GM18508 (cell line): ENCODE measurements around the gene DGKQ.

Experiments
- ATAC-seq: cut with Tn5 transposase; IDR thresholded peaks from one replicate; pipeline ENCODE4 v1.9.1; 2021; ENCODE audit warnings: moderate number of reproducible peaks; ENCODE audit not compliant: insufficient read depth, unreplicated experiment

Gene DGKQ

DNA sequence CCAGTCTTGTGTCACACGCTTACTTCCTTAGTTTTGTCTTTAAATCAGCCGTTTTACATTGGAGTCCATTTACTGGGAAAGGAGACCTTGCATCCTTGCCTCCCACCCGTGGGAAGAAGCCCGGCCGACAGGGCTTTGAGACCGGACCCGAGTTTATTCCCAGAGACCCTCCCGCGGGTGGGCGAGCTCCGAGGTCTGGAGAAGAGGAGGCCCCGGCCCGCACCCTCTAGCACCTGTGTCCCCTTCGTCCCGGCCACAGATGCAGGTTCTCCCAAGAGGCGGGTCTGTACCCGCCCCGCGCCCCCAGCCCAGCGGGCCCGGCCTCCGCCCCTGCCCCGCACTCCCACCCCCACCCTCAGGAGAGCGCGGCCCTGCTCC, 23.6 kb upstream of the DGKQ start:
- no peak for ATAC-seq

DNA sequence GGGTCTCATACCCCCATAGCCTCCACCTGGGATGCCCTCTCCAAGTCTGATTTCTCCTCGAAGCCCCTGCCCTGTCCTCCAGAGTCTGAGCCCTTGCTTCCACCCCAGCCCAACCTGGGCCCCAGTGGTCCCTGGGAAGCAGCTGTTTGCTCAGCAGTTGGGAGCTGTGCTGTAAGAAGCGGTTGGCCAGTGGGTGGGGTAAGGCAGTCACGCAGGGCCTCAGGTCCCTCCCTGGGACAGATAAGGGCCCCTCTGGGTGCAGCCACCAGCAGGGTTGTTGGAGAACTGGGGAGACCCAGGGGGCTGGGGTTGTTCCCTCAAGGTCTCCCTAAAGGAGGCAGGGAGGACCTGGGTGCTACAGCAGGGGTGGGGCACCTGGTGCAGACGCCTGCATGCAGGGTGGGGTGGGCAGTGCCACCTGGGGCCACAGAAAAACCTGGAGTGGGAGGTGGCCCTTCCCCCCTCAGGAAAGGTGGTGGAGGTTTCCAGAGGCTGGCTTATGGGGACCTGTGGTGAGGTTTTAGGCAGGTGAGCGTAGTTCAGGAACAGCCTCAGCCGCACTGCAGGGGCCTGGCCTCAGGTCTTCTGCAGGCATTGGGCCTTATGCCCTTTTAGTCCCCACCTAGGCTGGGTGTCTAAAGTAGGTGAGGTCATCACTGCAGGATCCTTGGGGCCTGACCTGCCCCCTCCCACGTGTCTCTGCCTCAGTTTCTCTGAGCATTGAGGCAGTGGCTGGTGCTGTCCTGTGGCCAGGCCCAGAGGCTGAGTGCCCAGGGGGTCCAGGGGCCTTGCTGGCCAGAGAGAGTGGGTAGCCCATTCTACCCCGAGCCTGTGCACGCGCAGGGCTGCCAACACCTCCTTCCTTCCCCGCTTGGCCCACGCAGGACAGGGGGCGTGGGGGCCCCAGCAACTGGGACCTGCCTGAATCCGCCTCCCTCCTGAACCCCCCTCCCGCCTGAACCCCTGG, 22.9 kb upstream of the DGKQ start:
- no peak for ATAC-seq

DNA sequence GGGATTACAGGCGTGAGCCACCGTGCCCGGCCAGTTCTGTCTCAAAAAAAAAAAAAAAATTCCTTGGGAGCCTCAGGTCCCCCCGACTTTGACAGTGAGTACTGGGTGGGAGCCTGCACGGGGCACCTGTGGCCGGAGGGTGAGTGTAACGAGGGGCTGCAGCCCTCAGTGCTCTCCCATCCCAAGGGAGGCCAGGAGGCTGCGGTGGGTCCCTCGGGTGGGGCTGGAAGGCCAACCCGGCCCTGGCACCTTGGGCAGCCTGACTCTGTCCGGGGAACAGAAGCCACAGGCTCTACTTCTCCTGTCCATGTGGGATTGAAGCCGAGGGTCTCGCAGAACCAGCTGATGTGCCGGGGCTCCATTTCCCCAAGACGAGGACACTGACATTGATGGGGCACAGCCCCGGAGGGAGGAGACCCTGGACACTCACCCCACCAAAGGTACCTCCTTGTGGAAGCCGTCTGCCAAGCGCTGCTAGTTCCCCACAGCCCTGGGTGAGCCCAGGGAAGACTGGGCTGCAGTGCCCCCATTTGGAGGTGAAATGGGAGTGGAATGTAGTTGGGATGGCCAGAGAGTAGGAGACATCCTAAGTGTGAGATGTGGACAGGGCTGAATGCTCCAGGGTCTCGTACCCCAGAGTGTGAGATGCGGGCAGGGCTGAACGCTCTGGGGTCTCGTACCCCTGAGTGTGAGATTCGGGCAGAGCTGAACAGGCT, 22.1 kb upstream of the DGKQ start:
- ATAC-seq = no peak

DNA sequence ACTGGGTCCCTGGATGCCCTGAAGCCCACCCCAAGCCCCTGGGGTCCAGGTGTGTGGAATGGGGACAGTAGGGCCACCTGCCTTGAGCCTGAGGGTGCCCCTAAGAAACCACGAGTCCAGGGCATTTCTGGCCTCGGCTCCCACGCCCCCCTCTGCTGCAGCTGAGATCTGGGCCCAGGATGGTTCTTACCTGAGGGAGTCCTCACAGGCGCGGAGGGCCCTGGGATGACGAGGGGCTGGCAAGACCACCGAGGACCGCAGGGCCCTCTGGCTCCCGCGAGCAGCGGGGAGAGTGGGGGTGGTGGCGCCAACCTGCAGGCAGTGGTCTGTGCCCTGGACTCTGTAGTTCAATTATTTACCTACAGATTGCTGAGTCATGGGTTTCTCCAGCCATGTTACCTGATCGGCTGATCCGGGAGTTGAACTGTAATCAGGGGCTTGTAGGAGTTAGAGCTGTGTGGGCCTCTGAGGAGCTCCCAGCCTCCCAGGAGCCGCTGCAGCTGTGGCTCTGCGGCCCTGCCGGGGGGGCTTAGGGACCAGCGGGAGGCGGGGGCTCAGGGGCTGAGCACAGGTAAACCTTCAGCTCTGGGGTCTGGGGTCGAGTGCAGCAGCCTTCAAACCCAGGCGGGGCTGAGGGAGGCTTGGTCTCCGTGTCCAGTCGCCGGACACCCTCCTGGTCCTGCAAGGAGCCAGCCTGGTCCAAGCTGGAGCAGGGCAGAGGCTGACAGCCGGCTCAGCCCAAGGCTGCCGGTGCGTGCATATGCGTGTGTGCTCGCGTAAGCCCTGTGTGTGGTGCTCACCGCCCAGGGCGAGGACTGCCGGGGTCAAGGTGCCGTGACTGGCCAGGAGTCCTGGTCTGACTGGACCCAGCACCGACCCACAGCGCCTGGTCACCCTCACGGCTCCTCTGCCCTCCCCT, 20.0 kb upstream of the DGKQ start, which contains the start of gene SLC26A1:
Gene SLC26A1, minus strand, starts transcription at position 294 of the 919 bp plus-strand sequence. CDS start 1,701 bp downstream, outside the sequence.
- no peak for ATAC-seq

DNA sequence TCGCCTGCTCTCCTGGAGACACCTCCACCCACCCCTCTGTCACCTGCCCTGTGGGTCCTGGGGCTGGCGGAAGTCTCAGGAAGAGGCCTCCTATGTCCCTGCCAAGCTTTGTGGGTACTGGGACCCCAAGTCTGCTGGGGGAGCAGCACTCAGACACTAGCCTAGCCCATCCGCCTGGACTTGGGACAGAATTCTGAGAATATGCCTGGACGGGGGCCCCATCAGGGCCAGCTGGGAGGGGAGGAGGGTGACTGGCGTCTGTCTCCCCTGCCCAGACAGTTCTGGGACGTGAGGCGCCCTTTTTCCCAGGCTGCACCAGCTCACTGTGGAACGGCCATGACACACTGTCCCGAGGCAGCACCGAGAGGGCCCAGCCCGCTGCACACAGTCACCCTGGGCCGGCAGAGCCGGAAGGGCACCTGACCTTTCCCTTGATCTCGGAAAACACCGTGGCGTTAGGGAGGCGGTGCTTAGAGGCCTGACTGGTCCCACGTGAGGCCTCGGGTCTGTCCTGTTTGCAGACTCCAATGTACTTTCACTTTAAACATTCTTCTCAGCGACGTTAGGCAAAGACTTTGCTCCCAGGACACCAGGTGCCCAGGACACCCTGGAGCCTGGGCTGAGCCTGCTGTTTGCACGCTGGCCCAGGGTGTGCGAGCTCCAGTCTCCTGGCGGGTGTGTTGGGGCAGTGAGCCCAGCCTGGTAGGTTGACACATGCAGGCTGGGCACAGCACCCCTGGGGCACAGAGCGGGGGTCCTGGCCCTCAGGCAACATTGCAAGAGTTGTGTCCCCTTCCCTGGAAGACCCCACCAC, 19.1 kb upstream of the DGKQ start:
- ATAC-seq = no peak

DNA sequence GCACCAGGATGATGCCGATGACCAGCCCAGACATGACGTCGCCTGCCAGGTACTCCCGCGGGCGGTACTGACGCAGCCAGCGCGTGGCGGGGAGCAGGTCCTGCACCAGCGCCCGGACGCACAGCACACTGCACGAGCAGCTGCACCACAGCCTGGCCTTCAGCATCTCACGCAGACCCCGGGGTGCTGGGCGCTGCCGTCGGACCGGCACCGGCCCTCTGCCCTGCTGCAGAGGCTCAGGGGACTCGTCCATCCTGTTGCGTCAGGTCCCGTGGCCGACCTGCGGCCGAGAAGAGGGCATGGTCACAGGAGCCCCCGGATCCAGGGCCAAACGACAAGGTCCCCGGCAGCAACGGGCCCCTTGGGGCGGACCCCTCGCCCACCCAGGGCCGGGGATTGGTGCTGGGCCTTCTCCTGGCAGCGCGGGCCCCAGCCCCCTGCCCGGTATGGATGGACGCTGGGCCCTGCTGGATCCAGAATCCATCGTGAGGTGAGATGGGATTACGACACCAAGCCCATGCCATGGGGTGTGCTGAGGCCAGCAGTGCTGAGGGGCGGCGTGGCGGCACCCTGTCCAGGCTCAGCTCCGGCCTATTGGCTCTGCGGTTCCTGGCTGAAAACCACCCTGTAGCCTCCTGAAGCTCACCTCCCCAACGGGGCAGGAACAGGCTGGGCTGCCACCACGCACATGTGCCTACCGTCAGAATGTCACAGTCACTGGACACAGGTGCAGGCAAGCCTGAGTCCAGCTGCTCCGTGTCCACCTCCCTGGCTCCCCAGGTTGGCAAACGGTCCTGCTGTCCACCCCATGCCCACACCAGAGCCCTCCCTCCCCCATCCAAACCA, 18.3 kb upstream of the DGKQ start:
- ATAC-seq = no peak

DNA sequence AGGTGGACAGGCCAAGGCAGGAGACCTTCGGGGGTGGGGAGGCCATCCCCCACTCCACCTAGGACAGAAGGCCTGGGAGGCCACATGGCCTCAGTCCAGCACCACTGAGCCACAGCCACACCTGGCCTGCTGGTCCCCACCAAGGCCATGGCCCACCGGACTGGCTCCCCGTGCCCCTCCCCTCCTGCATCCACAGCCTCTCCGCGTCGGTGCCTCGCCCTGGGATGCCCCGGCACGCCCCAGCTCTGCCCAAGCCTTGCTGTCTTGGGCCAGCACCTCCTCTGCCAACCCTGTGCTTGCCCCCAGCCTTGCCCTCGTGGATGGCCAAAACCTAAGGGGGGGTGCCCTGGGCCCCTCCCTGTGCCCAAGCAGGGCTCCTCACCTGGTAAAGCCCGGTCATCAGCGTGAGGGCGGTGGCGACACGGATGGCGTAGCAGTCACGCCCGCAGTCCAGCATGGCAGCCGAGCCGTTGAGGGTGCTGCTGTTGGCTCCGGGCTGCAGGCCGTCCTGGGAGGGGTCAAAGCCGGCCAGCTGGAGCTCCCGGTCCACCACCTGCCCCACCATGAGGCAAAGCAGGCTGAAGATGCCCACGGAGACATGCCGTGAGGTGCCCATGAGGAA, 17.5 kb upstream of the DGKQ start:
- no peak for ATAC-seq

DNA sequence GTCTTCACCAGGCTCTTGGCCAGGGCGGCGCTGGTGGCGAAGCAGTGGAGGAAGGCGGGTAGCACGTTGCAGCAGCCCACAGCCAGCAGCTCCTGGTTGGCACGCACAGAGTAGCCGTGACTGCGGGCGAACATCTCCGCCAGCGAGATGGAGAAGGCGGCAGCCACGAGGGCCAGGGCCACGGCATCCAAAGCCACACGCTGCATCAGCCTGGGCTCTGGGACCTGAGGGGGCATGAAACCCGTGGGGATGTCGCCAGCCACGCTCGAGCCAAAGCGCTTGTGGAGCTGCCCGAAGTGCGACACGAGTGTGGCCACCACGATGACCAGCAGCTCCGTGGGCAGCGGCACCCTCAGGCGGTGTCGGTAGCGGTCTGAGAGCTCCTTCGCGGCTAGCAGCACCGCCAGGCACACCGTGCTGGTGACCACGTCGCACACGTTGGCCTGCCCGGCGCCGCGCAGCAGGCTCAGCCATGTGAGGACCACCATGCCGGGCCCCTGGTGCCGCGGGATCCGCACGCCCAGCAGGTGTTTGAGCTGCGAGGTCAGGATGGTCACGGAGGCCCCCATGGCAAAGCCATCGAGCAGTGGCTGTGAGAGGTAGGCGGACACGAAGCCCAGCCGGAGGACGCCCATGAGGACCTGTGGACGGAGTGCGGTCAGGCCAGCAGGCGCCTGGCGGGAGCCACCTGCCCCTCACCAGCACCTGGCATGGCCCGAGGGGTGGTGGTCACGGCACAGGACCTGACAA, 16.5 kb upstream of the DGKQ start:
- ATAC-seq = no peak

DNA sequence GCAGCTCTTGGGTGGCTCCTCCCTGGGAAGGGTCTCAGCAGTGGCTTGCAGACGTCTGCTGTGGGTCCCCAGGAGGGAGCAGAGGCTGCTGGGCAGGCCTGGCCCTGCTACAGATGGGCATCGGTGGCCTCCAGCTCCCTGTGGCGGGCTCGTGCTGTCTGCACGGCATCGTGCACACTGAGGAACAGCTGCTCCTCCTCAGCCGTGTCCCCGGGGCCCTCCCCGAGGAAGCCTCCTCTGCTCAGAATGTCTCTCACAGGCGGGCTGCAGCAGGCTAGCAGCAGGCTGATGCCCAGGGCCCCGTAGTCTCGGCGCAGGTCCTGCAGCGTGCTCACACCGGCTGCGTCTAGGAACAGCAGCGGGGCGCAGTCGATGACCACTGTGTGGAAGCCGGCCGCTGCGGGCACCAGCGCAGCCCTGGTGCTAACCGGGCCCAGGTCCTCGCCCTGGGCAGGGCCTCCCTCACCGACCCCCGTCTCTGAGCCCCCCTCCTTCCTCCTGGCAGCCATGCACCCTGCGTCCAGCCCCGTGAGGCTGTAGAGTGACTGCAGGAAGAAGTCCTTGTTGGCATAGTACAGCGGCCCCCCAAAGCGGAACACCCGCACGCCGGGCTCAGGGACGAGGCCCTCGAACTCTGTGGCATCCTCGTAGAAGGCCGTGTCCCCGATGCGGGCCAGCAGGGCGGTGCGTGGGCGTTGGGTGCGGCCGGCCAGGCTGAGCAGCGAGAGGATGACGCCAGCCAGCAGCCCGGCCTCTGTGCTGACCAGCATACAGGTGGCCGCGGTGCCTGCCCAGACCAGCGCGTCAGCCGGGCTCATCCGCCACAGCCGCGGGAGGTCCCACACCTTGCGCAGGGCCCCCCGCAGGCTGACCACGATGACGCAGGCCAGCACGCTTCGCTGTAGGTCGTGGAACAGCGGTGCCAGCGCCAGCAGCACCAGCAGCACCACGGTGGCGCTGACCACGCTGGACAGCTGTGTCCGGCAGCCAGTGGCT, 15.7 kb upstream of the DGKQ start:
- no peak for ATAC-seq

DNA sequence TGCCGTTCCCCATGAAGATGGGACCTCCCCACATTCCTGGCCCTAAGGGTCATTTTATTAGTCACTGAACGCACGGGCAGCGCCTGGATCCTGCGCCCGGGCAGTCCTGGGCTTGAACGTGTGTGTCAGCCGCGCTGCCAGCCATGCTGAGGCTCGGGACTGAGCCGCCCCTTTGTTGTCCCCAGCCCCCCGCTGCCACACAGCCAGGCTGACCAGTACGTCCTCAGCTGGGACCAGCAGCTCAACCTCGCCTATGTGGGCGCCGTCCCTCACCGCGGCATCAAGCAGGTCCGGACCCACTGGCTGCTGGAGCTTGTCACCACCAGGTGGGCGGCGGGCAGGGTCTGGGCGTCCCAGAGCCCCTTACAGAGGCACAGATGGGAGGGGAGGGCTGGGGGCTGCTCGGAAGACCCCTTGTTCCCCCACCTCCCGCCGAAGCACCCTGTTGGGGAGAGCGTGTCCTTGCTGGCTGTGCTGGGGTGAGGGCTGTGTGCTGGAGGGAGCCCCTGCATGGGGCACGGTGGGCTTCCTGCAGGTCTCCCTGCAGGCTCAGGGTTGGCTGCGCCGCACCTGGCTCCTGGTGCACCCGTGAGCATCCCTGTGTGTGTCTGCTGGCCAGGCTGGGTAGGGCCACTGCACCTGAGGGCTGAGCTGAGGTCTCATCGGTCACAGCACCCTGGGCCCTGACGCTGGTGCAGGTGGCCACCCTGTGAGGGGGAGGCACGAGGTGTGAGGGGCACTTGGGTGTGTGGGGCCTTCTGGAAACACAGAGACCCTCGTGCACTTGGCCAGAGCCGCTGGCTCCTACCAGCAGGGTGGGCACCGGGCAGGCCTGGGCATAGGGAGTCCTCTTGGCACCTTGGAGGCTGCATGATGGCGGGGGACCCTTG, 14.5 kb upstream of the DGKQ start:
- ATAC-seq = no peak

DNA sequence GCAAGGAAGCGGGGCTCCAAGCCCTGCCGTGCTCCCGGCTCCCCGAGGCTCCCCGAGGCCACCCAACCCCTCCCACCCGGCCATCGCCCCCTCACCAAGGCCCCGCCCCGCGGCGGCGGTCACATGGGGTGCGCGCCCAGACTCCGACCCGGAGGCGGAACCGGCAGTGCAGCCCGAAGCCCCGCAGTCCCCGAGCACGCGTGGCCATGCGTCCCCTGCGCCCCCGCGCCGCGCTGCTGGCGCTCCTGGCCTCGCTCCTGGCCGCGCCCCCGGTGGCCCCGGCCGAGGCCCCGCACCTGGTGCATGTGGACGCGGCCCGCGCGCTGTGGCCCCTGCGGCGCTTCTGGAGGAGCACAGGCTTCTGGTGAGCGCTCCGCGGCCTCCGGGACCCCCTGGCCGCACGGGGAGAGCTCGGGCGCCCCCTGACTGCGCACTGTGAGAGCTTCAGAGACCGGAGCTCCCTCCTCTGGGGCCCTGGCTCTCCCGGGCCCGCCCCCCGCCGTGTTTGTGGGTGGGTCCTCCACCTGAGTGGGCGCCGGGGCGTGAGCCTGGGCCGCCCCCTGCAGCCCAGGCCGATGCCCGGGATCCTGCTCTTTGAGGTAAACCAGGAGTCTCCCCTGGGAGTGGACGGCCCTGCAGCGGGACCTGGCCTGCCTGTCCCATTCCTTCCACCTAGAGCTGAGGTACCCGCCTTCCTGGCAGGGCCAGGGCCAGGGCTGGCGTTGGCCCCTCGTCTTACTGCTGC, 13.7 kb upstream of the DGKQ start, which contains the start of gene IDUA:
Gene IDUA, plus strand, starts transcription at position 166 of the 745 bp plus-strand sequence. Its CDS starts 41 bp downstream, at position 207.
- ATAC-seq = no peak

DNA sequence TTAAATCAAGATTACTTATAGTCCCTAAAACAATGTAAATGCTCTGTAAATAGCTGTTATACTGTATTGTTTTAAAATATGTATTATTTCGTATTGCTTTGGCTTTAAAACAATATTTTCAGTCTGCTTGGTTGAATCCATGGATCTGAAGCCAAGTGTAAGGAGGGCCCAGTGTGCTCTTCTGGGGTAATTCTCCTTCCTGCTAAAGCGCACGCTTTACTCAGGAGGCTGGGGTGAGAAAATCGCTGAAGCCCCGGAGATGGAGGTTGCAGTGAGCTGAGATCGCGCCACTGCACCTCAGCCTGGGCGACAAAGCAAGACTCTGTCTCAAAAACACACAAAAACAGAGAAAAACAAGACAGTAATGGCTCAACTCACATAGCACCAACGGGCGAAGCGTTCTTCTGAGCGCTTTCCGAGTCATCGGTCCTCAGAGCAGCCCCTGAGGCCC, 13.1 kb upstream of the DGKQ start:
- ATAC-seq = no peak

DNA sequence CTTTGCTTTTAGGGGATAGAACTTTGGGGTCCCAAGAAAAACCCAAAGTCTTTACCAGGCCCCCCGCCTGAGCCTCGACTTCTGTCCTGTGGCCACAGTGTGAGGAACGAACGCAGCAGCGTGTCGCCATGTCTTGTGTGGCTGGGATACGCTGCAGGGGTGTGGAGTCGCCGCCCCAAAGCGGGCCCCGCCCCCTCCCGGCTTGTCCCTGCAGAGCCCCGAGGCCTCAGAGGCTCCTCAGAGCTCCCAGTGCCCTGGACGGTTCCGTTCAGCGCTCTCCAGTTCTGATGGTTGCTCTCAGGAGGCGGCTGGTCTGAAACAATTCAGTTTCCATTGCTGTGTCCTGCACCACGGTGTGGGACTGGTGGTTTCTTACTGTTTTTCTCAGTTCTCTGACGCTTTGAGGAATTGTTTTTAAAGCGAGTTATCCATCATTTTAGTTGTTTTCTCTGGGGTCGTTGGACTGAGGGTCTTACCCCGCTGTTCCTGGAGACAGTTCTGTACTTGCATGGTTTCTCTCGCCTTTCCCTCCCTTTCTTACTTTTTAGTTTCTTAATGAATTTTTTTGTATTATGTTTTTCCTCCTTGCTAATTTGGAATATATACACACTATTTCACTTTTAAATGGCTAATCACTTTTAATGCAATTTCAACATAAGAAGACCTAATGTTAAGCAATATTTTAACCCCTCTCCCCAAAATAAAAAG, 11.9 kb upstream of the DGKQ start:
- ATAC-seq = no peak
